ENCODE data around the gene CTIF.

Gene CTIF

GRCh38 chr18:48675352-48675761 lies 136.5 kb downstream of the CTIF start:
- TF ChIP-seq CREB1 (IDR thresholded peaks at IDR 0.05; ENCODE audit: low read depth) (no peak), FOXM1 (IDR thresholded peaks at IDR 0.05; ENCODE audit: borderline replicate concordance, low read depth) (no peak), MAX (IDR thresholded peaks at IDR 0.05) (peak; percentile 52), TAF1 (IDR thresholded peaks at IDR 0.05; ENCODE audit: low read depth) (no peak), ZBTB7A (IDR thresholded peaks at IDR 0.05; ENCODE audit: low read depth) (no peak), RAD21 (IDR thresholded peaks at IDR 0.05; ENCODE audit: low read depth) (peak; percentile 97)

GRCh38 chr18:48675912-48676311 lies 137.1 kb downstream of the CTIF start:
- TF ChIP-seq ZBTB7A (IDR thresholded peaks at IDR 0.05; ENCODE audit: low read depth): no peak
- no peak for TF ChIP-seq USF1 (IDR thresholded peaks at IDR 0.05)
- TF ChIP-seq TEAD4 (IDR thresholded peaks at IDR 0.05): no peak
- no peak for TF ChIP-seq MAX (IDR thresholded peaks at IDR 0.05)
- no peak for TF ChIP-seq CEBPB (IDR thresholded peaks at IDR 0.05)

- no peak for TF ChIP-seq CREB1 (IDR thresholded peaks at IDR 0.05; ENCODE audit: low read depth)
- no peak for TF ChIP-seq FOXM1 (IDR thresholded peaks at IDR 0.05; ENCODE audit: borderline replicate concordance, low read depth)
- no peak for TF ChIP-seq NFIC (IDR thresholded peaks at IDR 0.05)
- TF ChIP-seq TEAD4 (IDR thresholded peaks at IDR 0.05): no peak
- no peak for TF ChIP-seq REST (IDR thresholded peaks at IDR 0.05; ENCODE audit: low read depth)
- TF ChIP-seq TAF1 (IDR thresholded peaks at IDR 0.05; ENCODE audit: low read depth): no peak
- TF ChIP-seq TCF12 (IDR thresholded peaks at IDR 0.05; ENCODE audit: low read depth): no peak
- TF ChIP-seq RAD21 (IDR thresholded peaks at IDR 0.05; ENCODE audit: low read depth): no peak
- no peak for TF ChIP-seq USF1 (IDR thresholded peaks at IDR 0.05)
- TF ChIP-seq EP300 (IDR thresholded peaks at IDR 0.05; ENCODE audit: borderline replicate concordance): no peak
- no peak for TF ChIP-seq ZBTB7A (IDR thresholded peaks at IDR 0.05; ENCODE audit: low read depth)
- no peak for TF ChIP-seq YY1 (IDR thresholded peaks at IDR 0.05; ENCODE audit: low read depth)
- no peak for TF ChIP-seq EGR1 (IDR thresholded peaks at IDR 0.05)
- no peak for TF ChIP-seq MAX (IDR thresholded peaks at IDR 0.05)
- TF ChIP-seq CEBPB (IDR thresholded peaks at IDR 0.05): no peak
Observed at GRCh38 chr18:48676346-48676745, 137.5 kb downstream of the CTIF start.

- TF ChIP-seq RAD21 (IDR thresholded peaks at IDR 0.05; ENCODE audit: low read depth) (peak; percentile 83), EGR1 (IDR thresholded peaks at IDR 0.05) (no peak), FOXM1 (IDR thresholded peaks at IDR 0.05; ENCODE audit: borderline replicate concordance, low read depth) (no peak), YY1 (IDR thresholded peaks at IDR 0.05; ENCODE audit: low read depth) (peak; percentile 83), ZBTB7A (IDR thresholded peaks at IDR 0.05; ENCODE audit: low read depth) (peak; percentile 87), CEBPB (IDR thresholded peaks at IDR 0.05) (no peak), TCF12 (IDR thresholded peaks at IDR 0.05; ENCODE audit: low read depth) (no peak)
Observed at GRCh38 chr18:48676756-48677368, 138.0 kb downstream of the CTIF start.

- TF ChIP-seq EGR1 (IDR thresholded peaks at IDR 0.05) (no peak), TEAD4 (IDR thresholded peaks at IDR 0.05) (no peak), CEBPB (IDR thresholded peaks at IDR 0.05) (no peak), CREB1 (IDR thresholded peaks at IDR 0.05; ENCODE audit: low read depth) (no peak), REST (IDR thresholded peaks at IDR 0.05; ENCODE audit: low read depth) (no peak), USF1 (IDR thresholded peaks at IDR 0.05) (no peak), EP300 (IDR thresholded peaks at IDR 0.05; ENCODE audit: borderline replicate concordance) (no peak), TCF12 (IDR thresholded peaks at IDR 0.05; ENCODE audit: low read depth) (no peak), YY1 (IDR thresholded peaks at IDR 0.05; ENCODE audit: low read depth) (no peak), ZBTB7A (IDR thresholded peaks at IDR 0.05; ENCODE audit: low read depth) (no peak), RAD21 (IDR thresholded peaks at IDR 0.05; ENCODE audit: low read depth) (no peak)
Observed at GRCh38 chr18:48678237-48679115, 139.6 kb downstream of the CTIF start.
